CD14-positive monocyte (primary cell): ENCODE results near the gene NTN4. TPM values are rescaled to one million over a fixed set of nuclear protein-coding genes. Genes with fewer than 3 reads are reported as not detected.

Experiments
- DNase-seq, 3 donors: peaks; one replicate each; pipeline ENCODE4 v3.0.0-alpha.2; 2011 to 2022
- H2AFZ ChIP-seq: 2 replicates; pipeline ENCODE4 v1.6.0; 2012; ENCODE audit warnings: mild to moderate bottlenecking, low read depth, low read length, inconsistent platforms; ENCODE audit not compliant: insufficient read depth, poor library complexity, severe bottlenecking
- H3K27ac ChIP-seq, 2 donors: 1 replicate in 1 of 2; 2 replicates in 1 of 2; pipeline ENCODE4 v1.5.1; 2012 to 2013; ENCODE audit warnings: low read length in 2 of 2, control low read depth in 1 of 2, inconsistent platforms in 1 of 2, low read depth in 1 of 2, mild to moderate bottlenecking in 1 of 2
- H3K27me3 ChIP-seq, 2 donors: one replicate each; pipeline versions ENCODE4 v1.6.0 to v1.6.1; 2011 to 2013; ENCODE audit warnings: low read length in 2 of 2; ENCODE audit not compliant: control insufficient read depth in 2 of 2, insufficient read depth in 2 of 2
- H3K36me3 ChIP-seq, 2 donors: replicated peaks in 1 of 2; 1 replicate in 1 of 2; 2 replicates in 1 of 2; pipeline versions ENCODE4 v1.5.1 to v1.6.1; 2012 to 2013; ENCODE audit warnings: low read length in 2 of 2, control low read depth in 1 of 2, inconsistent platforms in 1 of 2, mild to moderate bottlenecking in 1 of 2; ENCODE audit not compliant: insufficient read depth in 2 of 2, control insufficient read depth in 1 of 2
- H3K4me1 ChIP-seq, 2 donors: 1 replicate in 1 of 2; 2 replicates in 1 of 2; pipeline versions ENCODE4 v1.5.1 to v1.6.1; 2012 to 2013; ENCODE audit warnings: low read length in 2 of 2, control low read depth in 1 of 2, inconsistent platforms in 1 of 2, mild to moderate bottlenecking in 1 of 2, moderate library complexity in 1 of 2; ENCODE audit not compliant: insufficient read depth in 2 of 2, control insufficient read depth in 1 of 2
- H3K4me2 ChIP-seq: replicated peaks from 2 replicates; pipeline ENCODE3; 2012; ENCODE audit warnings: low read length, moderate library complexity, mild to moderate bottlenecking; ENCODE audit not compliant: poor library complexity, severe bottlenecking; ENCODE audit errors: extremely low read depth
- H3K4me3 ChIP-seq, 3 experiments: fragments of 200-600 bp in 1 of 3; sonication (generic) in 1 of 3; replicated peaks in 1 of 3; 1 replicate in 2 of 3; 2 replicates in 1 of 3; pipeline ENCODE4 v1.5.1; 2011 to 2013; ENCODE audit warnings: low read length in 3 of 3, mild to moderate bottlenecking in 3 of 3, control low read depth in 2 of 3, low read depth in 2 of 3, inconsistent platforms in 1 of 3, moderate library complexity in 1 of 3
- H3K79me2 ChIP-seq: 2 replicates; pipeline ENCODE4 v1.6.0; 2012; ENCODE audit warnings: mild to moderate bottlenecking, control low read depth, inconsistent platforms, low read length, moderate library complexity; ENCODE audit not compliant: insufficient read depth
- H3K9ac ChIP-seq: 2 replicates; pipeline ENCODE4 v1.6.0; 2017; ENCODE audit warnings: low read length, mild to moderate bottlenecking; ENCODE audit not compliant: insufficient read depth, poor library complexity, severe bottlenecking
- H3K9me3 ChIP-seq, 2 donors: replicated peaks in 1 of 2; 1 replicate in 1 of 2; 2 replicates in 1 of 2; pipeline versions ENCODE4 v1.5.1 to v1.6.1; 2012 to 2013; ENCODE audit warnings: low read length in 2 of 2, control low read depth in 1 of 2; ENCODE audit not compliant: control insufficient read depth in 1 of 2, insufficient read depth in 1 of 2
- H4K20me1 ChIP-seq: 2 replicates; pipeline ENCODE4 v1.6.0; 2012; ENCODE audit warnings: mild to moderate bottlenecking, low read length, control low read depth, moderate library complexity; ENCODE audit not compliant: insufficient read depth
- H3K27ac Mint-ChIP-seq, 7 donors: one replicate each; pipeline ENCODE4 v1.8.0; 2020; ENCODE audit warnings: mild to moderate bottlenecking in 7 of 7, mixed read lengths in 7 of 7, moderate library complexity in 6 of 7, inconsistent platforms in 2 of 7
- H3K27me3 Mint-ChIP-seq, 3 donors: one replicate each; pipeline ENCODE4 v1.8.0; 2021 to 2022; ENCODE audit warnings: low read depth in 3 of 3, mild to moderate bottlenecking in 3 of 3, mixed read lengths in 3 of 3, moderate library complexity in 3 of 3, inconsistent platforms in 1 of 3
- H3K36me3 Mint-ChIP-seq, 2 donors: one replicate each; pipeline ENCODE4 v1.8.0; 2020; ENCODE audit warnings: mixed read lengths in 2 of 2, inconsistent platforms in 1 of 2, mild to moderate bottlenecking in 1 of 2
- H3K4me1 Mint-ChIP-seq: one replicate; pipeline ENCODE4 v1.8.0; 2020; ENCODE audit warnings: mild to moderate bottlenecking, mixed read lengths
- H3K4me3 Mint-ChIP-seq, 2 donors: one replicate each; pipeline ENCODE4 v1.8.0; 2020; ENCODE audit warnings: mild to moderate bottlenecking in 2 of 2, mixed read lengths in 2 of 2, moderate library complexity in 1 of 2
- H3K9me3 Mint-ChIP-seq, 7 donors: one replicate each; pipeline ENCODE4 v1.8.0; 2020 to 2022; ENCODE audit warnings: mixed read lengths in 7 of 7, mild to moderate bottlenecking in 6 of 7, moderate library complexity in 6 of 7, inconsistent platforms in 2 of 7
- CTCF ChIP-seq: fragments of 200-600 bp; IDR thresholded peaks from one replicate; pipeline ENCODE4 v1.8.0; 2022; ENCODE audit warnings: antibody characterized with exemption, mild to moderate bottlenecking
- WGBS: methylation state at CpG from one replicate; pipeline ENCODE4 v1.1.5; 2013; ENCODE audit warnings: missing lambda C conversion rate; ENCODE audit not compliant: insufficient coverage; 5-methylcytosine and 5-hydroxymethylcytosine counted together
- intact Hi-C, 2 donors: fragments of 100-400 bp; cut with micrococcal nuclease; formaldehyde crosslinking; loops; one replicate each; pipeline versions ENCODE4 v1.15.0 to v1.15.1; 2023
- polyA plus RNA-seq, 3 donors: library from polyadenylated mRNA; depleted of rRNA in 1 of 3; unstranded in 2 of 3; stranded (reverse) in 1 of 3; fragments of 300-500 nt in 2 of 3; fragments of >200 nt in 1 of 3; fragmentation: Illumina TruSeq in 2 of 3; gene quantifications; 1 replicate in 2 of 3; 2 replicates in 1 of 3; pipeline ENCODE4 v1.2.3, GENCODE V29; 2012 to 2021

NTN4 gene
- polyA plus RNA-seq, 3 donors = not detected

- intact Hi-C loops = no loop called here
- no peak for TF ChIP-seq CTCF
- Histone ChIP-seq H4K20me1 (no peaks in the 10 kb centered on the region), H3K4me1 (no peaks in the 10 kb centered on the region), H3K27ac (no peak overlapping the region), H3K4me3 (no peak overlapping the region), H3K36me3 (no peaks in the 10 kb centered on the region), H3K27me3 (no peaks in the 10 kb centered on the region), H3K79me2 (no peaks in the 10 kb centered on the region), H3K9me3 (no peaks in the 10 kb centered on the region), H2AFZ (no peak overlapping the region), H3K4me2 (no peak overlapping the region), H3K9ac (no peak overlapping the region)
- no peaks in the 10 kb centered on the region for H3K4me1 Mint-ChIP-seq
- H3K36me3 Mint-ChIP-seq = no peaks in the 10 kb centered on the region
- peaks cover 0 to 10% (median 1%) of the 10 kb centered on the region in 3 donors for H3K27me3 Mint-ChIP-seq
- no peak for DNase-seq
- H3K9me3 Mint-ChIP-seq = no peaks in the 10 kb centered on the region
- no peak overlapping the region for H3K4me3 Mint-ChIP-seq
- no peak overlapping the region for H3K27ac Mint-ChIP-seq
Measured at GRCh38 chr12:95615749-95616148, 174.8 kb downstream of the NTN4 start.

- intact Hi-C loops = no loop called here
- WGBS = no CpG with 5 or more reads among the region's 2 CpGs
- Histone ChIP-seq H3K4me2 (no peak overlapping the region), H3K9me3 (no peaks in the 10 kb centered on the region), H3K9ac (no peak overlapping the region), H3K27me3 (no peaks in the 10 kb centered on the region), H4K20me1 (no peaks in the 10 kb centered on the region), H3K27ac (no peak overlapping the region), H3K79me2 (no peaks in the 10 kb centered on the region), H3K4me3 (no peak overlapping the region), H3K36me3 (no peaks in the 10 kb centered on the region), H3K4me1 (no peaks in the 10 kb centered on the region), H2AFZ (no peak overlapping the region)
- Mint-ChIP-seq H3K27ac (no peak overlapping the region), H3K9me3 (no peaks in the 10 kb centered on the region), H3K4me1 (no peaks in the 10 kb centered on the region), H3K4me3 (no peak overlapping the region), H3K36me3 (no peaks in the 10 kb centered on the region), H3K27me3 (peaks cover 0 to 10% (median 4%) of the 10 kb centered on the region in 3 donors)
- no peak for DNase-seq
- TF ChIP-seq CTCF = no peak
Measured at GRCh38 chr12:95614390-95614982, 176.1 kb downstream of the NTN4 start.
